ENCODE results near the gene TMEM38A.
A peak's percentile ranks its signal among the peaks of the same experiment; 100 is the strongest.
"Not testable (repeated sequence)": the region's sequence is repeated elsewhere in the genome, so short reads cannot be mapped to it uniquely, and the experiment has no call there.

Gene TMEM38A

GRCh38 chr19:16678498-16678897 lies 17.6 kb downstream of the TMEM38A start:
- DNase-seq: no peak

GRCh38 chr19:16679811-16680210 lies 18.9 kb downstream of the TMEM38A start:
- DNase-seq: no peak

- no peak for DNase-seq
These were observed 21.6 kb downstream of the TMEM38A start for GRCh38 chr19:16682539-16682938.

GRCh38 chr19:16684216-16684615 lies 23.3 kb downstream of the TMEM38A start:
- DNase-seq: no peak

- DNase-seq: no peak
These were observed 27.1 kb downstream of the TMEM38A start for GRCh38 chr19:16688084-16688483.

GRCh38 chr19:16698914-16699313 lies 38.0 kb downstream of the TMEM38A start:
- no peak for DNase-seq

GRCh38 chr19:16702123-16702522 lies 41.2 kb downstream of the TMEM38A start:
- no peak for DNase-seq

GRCh38 chr19:16703677-16704076 lies 42.7 kb downstream of the TMEM38A start:
- DNase-seq: no peak

- DNase-seq: not testable (repeated sequence)
These were observed 49.9 kb downstream of the TMEM38A start for GRCh38 chr19:16710870-16711269.

- DNase-seq: not testable (repeated sequence)
These were observed 51.4 kb downstream of the TMEM38A start for GRCh38 chr19:16712295-16712694.

GRCh38 chr19:16714702-16715287 lies 53.9 kb downstream of the TMEM38A start:
- peak; percentile 4 for DNase-seq

GRCh38 chr19:16715611-16716010 lies 54.7 kb downstream of the TMEM38A start:
- no peak for DNase-seq

GRCh38 chr19:16721051-16721450 lies 60.1 kb downstream of the TMEM38A start:
- no peak for DNase-seq

- no peak for DNase-seq
These were observed 61.7 kb downstream of the TMEM38A start for GRCh38 chr19:16722591-16722990.

- DNase-seq: no peak
These were observed 66.0 kb downstream of the TMEM38A start for GRCh38 chr19:16726916-16727315.

GRCh38 chr19:16735650-16736266 lies 74.8 kb downstream of the TMEM38A start:
- not testable (repeated sequence) for DNase-seq

- DNase-seq: no peak
These were observed 75.8 kb downstream of the TMEM38A start for GRCh38 chr19:16736709-16737108.

GRCh38 chr19:16737911-16738310 lies 77.0 kb downstream of the TMEM38A start:
- DNase-seq: peak; percentile 67

GRCh38 chr19:16739546-16739945 lies 78.6 kb downstream of the TMEM38A start:
- no peak for DNase-seq
